GM12892 (cell line): ENCODE measurements around the gene SLC4A9.

ENCODE experiments used
- POLR2A ChIP-seq: IDR thresholded peaks from 2 replicates; pipeline ENCODE4 v1.6.1; 2011; ENCODE audit warnings: low read depth, low read length, control low read depth
- POLR2AphosphoS5 ChIP-seq: IDR thresholded peaks from 2 replicates; pipeline ENCODE4 v1.6.1; 2011; ENCODE audit warnings: low read depth, low read length, control low read depth
- TAF1 ChIP-seq: IDR thresholded peaks from 2 replicates; pipeline ENCODE4 v1.6.1; 2011; ENCODE audit warnings: low read depth, mild to moderate bottlenecking, control low read depth, low read length, borderline replicate concordance

DNA sequence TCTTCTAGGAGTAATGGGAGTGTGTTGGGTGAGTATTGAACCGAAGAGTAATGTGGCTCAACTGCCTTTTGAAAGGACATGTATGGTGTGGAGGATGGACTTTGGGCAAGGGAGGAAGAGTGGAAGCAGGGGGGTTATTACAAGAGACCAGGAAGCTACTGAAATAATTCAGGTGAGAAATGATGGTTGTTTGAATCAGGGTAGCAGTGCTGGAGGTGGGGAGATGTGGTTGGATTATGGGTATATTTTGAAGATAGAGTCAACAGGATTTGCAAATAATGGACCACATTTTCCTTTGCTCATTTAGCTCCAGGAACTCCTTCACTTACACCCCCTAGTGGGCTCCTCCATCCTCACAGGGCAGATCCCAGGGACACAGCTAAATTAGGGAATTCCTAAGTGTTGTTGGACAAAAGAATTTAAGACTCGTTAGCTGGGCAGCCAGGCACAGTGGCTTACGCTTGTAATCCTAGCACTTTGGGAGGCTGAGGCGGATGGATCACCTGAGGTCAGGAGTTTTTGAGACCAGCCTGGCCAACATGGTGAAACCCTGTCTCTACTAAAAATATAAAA is 1.2 kb upstream of the SLC4A9 start:
- TF ChIP-seq TAF1 (no peak), POLR2A (no peak), POLR2AphosphoS5 (no peak)
